ENCODE results near the gene ZC3H11A.
"Not testable (repeated sequence)": the region's sequence is repeated elsewhere in the genome, so short reads cannot be mapped to it uniquely, and the experiment has no call there.

The ZC3H11A gene

DNA sequence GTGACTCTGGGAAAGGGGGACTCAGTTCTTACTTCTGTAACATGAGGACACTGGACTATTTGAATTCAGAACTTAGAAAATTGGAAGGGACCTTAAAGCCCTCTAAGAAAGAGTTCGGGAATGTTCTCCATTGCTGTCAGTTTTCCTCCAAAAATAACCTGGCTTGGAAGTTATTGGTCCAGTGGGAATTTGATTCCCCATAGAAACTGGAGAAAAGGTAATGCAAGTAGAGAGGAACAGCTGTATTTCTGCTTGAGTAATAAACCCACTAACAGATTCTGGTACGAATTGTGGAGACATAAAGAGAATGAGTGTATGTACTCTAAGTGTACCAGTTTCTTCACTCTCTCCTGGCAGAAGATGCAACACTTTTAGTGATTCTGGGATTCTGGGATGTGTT, 1.8 kb downstream of the ZC3H11A start:
- no peaks in the 10 kb centered on the region for H3K27me3 Mint-ChIP-seq
- H3K9me3 Mint-ChIP-seq: no peaks in the 10 kb centered on the region
- ATAC-seq (replicated peaks): no peak
- H3K27ac Mint-ChIP-seq: no peak overlapping the region
- H3K36me3 Mint-ChIP-seq: peaks cover 18 to 23% of the 10 kb centered on the region in 2 donors
- H3K4me1 Mint-ChIP-seq: peaks cover 15 to 34% of the 10 kb centered on the region in 2 donors
- no peak for DNase-seq
- peak overlapping the region; percentile 95 to 97 for H3K4me3 Mint-ChIP-seq

DNA sequence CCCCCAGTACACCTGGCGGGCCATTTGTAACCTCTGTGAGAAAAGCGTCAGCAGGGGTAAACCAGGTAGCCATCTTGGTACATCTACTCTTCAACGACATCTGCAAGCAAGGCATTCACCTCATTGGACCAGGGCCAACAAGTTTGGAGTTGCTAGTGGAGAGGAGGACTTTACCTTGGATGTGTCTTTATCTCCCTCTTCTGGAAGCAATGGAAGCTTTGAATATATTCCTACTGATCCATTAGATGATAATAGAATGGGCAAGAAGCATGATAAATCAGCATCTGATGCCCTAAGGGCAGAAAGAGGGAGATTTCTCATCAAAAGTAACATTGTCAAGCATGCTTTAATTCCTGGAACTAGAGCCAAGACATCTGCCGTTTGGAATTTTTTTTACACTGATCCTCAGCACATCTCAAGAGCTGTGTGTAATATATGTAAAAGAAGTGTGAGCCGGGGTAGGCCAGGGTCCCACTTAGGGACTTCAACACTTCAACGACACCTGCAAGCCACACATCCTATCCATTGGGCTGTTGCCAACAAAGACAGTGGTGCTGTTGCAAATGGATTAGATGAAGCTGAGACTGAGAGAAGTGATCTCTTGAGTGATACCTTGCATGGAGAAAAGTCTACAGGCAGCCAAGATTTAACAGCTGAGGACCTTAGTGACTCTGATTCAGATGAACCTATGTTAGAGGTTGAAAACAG, 2.7 kb downstream of the ZC3H11A start:
- Mint-ChIP-seq H3K27ac (no peak overlapping the region), H3K4me1 (peaks cover 15 to 40% of the 10 kb centered on the region in 2 donors), H3K27me3 (no peaks in the 10 kb centered on the region), H3K36me3 (peaks cover 22 to 29% of the 10 kb centered on the region in 2 donors), H3K9me3 (no peaks in the 10 kb centered on the region), H3K4me3 (peak overlapping the region in 1 of 2 donors; percentile 6)
- DNase-seq (no peak), ATAC-seq (replicated peaks) (no peak)

DNA sequence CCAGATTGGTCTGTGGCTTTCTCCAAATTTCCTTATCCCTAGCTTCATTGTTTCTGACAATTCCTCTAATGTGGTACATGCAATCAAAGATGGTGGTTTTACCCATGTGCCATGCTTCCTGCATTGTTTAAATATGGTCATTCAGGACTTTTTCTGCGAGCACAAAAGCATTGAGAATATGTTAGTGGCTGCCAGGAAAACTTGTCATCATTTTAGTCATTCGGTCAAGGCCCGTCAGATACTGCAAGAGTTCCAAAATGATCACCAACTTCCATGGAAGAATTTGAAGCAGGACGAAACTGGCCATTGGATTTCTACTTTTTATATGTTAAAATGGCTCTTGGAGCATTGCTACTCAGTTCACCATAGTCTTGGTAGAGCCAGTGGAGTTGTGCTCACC, 3.7 kb downstream of the ZC3H11A start:
- Mint-ChIP-seq H3K9me3 (no peaks in the 10 kb centered on the region), H3K36me3 (peaks cover 27 to 38% of the 10 kb centered on the region in 2 donors), H3K4me3 (no peak overlapping the region), H3K27me3 (no peaks in the 10 kb centered on the region), H3K4me1 (peaks cover 15 to 51% of the 10 kb centered on the region in 2 donors), H3K27ac (no peak overlapping the region)
- no peak for DNase-seq
- ATAC-seq (replicated peaks): no peak

DNA sequence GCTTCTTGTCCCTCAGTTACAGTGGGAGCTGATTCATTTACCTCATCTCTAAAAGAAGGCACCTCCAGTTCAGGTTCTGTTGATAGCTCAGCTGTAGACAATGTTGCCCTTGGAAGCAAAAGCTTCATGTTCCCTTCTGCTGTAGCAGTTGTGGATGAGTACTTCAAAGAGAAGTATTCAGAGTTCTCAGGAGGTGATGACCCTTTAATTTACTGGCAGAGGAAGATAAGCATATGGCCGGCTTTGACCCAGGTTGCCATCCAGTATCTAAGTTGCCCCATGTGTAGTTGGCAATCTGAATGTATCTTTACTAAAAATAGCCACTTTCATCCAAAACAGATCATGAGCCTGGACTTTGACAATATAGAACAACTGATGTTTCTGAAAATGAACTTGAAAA, 4.5 kb downstream of the ZC3H11A start:
- ATAC-seq (replicated peaks) (no peak), DNase-seq (no peak)
- Mint-ChIP-seq H3K27ac (no peak overlapping the region), H3K4me3 (no peak overlapping the region), H3K27me3 (no peaks in the 10 kb centered on the region), H3K4me1 (peaks cover 14 to 53% of the 10 kb centered on the region in 2 donors), H3K36me3 (peaks cover 30 to 44% of the 10 kb centered on the region in 2 donors), H3K9me3 (no peaks in the 10 kb centered on the region)

DNA sequence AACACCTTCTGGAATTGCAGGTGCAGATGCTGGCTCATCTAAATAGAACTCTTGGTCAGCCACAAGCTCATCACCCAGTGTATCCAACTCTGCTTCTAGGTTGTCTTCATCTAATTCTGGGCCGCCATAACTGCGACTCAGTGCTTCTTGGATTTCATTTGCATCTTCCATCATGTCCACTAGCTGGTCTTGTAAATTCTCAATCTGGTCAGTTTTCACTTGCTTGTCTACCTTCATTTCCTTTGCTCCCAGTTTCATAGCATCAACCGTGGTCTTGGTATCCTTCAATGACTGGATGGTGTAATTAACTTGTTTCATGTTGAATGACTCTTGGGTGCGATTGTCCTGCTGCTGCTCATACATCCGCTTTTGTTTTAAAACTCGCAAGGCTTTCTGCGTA, 10.3 kb downstream of the ZC3H11A start:
- no peak for DNase-seq
- H3K36me3 Mint-ChIP-seq: peaks cover 30 to 45% of the 10 kb centered on the region in 2 donors
- no peak overlapping the region for H3K4me3 Mint-ChIP-seq
- H3K4me1 Mint-ChIP-seq: peaks cover 11 to 44% of the 10 kb centered on the region in 2 donors
- H3K27ac Mint-ChIP-seq: no peak overlapping the region
- no peaks in the 10 kb centered on the region for H3K9me3 Mint-ChIP-seq
- H3K27me3 Mint-ChIP-seq: no peaks in the 10 kb centered on the region
- no peak for ATAC-seq (replicated peaks)

DNA sequence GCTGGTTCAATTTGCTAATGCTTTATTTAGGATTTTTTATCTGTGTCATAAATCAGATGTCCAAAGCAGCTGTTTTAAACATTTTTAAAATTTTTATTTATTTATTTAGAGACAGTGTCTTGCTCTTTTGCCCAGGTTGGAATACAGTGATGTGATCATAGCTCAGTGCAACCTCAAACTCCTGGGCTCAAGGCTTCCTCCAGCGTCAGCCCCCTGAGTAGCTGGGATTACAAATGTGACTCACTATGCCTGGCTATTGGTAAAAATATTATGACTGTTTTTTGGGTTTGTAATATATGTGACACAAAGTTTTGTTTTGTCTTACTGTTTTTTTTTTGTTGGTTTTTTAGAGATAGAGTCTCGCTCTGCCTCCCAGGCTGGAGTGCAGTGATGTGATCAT, 11.8 kb downstream of the ZC3H11A start:
- H3K9me3 Mint-ChIP-seq: no peaks in the 10 kb centered on the region
- ATAC-seq (replicated peaks) (no peak), DNase-seq (no peak)
- H3K27ac Mint-ChIP-seq: no peak overlapping the region
- peaks cover 36 to 49% of the 10 kb centered on the region in 2 donors for H3K36me3 Mint-ChIP-seq
- H3K4me3 Mint-ChIP-seq: no peak overlapping the region
- H3K4me1 Mint-ChIP-seq: peaks cover 14 to 53% of the 10 kb centered on the region in 2 donors
- no peaks in the 10 kb centered on the region for H3K27me3 Mint-ChIP-seq

DNA sequence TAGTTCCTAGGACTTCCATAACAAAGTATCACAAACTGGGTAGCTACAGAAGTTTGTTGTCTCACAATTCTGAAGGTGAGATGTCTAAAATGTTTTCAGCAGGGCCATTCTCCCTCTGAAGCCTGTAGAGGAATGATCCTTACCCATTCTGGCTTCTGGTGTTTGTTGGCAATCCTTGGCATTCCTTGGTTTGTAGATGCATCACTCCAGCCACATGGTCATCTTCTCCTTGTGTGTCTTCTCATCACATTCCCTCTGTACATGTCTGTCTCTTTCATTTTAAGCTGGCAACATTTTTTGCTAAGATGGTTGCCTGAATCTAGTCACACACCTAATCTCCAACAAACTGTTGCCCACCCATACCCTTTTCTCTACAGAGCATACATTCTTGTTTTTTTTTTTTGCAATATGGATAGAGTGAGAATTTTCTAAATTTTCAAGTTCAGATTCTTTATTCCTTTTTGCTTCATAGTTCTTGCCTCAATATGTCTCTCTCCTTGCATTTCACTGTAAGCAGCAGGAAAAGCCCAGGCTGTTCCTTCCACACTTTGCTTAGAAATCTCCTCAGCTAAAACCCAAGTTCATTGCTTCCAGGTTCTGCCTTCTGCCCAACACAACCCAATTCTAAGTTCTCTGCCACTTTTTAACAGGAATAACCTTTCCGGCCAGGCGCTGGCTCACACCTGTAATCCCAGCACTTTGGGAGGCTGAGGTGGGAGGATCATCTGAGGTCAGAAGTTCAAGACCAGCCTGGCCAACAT, 18.3 kb downstream of the ZC3H11A start:
- no peaks in the 10 kb centered on the region for H3K27me3 Mint-ChIP-seq
- ATAC-seq (replicated peaks) (no peak), DNase-seq (no peak)
- H3K36me3 Mint-ChIP-seq: peaks cover 30 to 31% of the 10 kb centered on the region in 2 donors
- H3K4me1 Mint-ChIP-seq: peaks cover 8 to 22% of the 10 kb centered on the region in 2 donors
- H3K9me3 Mint-ChIP-seq: no peaks in the 10 kb centered on the region
- H3K4me3 Mint-ChIP-seq: no peak overlapping the region
- H3K27ac Mint-ChIP-seq: no peak overlapping the region

DNA sequence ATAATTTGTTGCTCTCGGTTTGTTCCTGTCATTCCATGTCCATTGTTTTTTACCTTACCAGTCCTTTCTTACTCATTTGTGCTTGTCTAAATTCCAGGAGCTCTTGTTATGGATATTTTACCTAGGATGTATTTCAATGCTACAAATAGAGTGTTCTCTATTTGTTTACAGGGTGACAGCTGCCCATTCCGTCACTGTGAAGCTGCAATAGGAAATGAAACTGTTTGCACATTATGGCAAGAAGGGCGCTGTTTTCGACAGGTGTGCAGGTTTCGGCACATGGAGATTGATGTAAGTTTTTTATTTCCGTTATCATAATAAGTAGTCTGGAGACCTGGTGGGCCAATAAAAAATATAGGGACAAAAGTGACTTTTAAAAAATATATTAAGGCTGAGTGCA, 23.0 kb downstream of the ZC3H11A start:
- Mint-ChIP-seq H3K27me3 (no peaks in the 10 kb centered on the region), H3K27ac (peak overlapping the region; percentile 11), H3K4me1 (peaks cover 11 to 19% of the 10 kb centered on the region in 2 donors), H3K4me3 (no peak overlapping the region), H3K36me3 (peaks cover 36 to 45% of the 10 kb centered on the region in 2 donors), H3K9me3 (no peaks in the 10 kb centered on the region)
- ATAC-seq (replicated peaks) (no peak), DNase-seq (no peak)

DNA sequence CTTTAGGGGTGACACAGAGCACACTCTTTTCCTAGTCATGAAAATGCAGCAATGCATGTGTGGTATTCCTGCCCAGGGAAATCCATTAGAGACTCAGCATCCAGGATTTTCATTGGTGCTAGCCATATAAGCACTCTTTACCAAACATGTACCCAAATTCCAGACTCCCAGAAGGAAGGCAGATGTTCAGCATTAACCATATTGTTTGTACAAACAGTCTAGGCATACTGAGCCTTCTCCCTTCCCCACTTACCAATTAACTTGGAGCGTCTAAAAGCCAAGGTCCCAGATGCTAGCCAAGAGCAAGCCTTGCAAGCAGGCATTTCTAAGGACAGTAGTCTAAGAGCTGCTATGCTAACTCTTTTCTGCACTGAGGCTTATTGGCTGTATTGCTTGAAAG, 27.9 kb downstream of the ZC3H11A start:
- H3K4me3 Mint-ChIP-seq: no peak overlapping the region
- H3K9me3 Mint-ChIP-seq: no peaks in the 10 kb centered on the region
- DNase-seq (no peak), ATAC-seq (replicated peaks) (no peak)
- no peaks in the 10 kb centered on the region for H3K27me3 Mint-ChIP-seq
- H3K36me3 Mint-ChIP-seq: peaks cover 43 to 55% of the 10 kb centered on the region in 2 donors
- H3K4me1 Mint-ChIP-seq: peaks cover 8 to 13% of the 10 kb centered on the region in 2 donors
- peak overlapping the region; percentile 2 for H3K27ac Mint-ChIP-seq

DNA sequence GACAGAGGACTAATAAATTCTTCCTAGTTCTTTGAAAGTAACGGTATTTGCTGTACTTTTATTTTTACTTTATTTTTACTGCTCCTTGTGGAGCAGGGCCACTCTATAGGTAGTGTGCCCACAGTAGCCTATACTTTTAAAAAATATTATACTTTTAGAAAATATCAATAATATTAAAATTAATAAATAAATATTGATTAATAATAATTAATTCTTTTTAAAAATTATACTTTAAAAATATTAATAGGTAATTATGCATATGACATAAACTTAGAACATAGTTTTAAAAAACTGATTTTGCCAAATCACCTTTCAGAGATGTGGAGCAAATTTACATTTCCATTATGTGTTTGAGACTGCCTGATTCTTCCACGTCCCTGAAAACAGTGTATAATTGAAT, 30.8 kb downstream of the ZC3H11A start:
- Mint-ChIP-seq H3K27me3 (no peaks in the 10 kb centered on the region), H3K36me3 (peaks cover 43 to 52% of the 10 kb centered on the region in 2 donors), H3K4me3 (no peak overlapping the region), H3K4me1 (peaks cover 13 to 22% of the 10 kb centered on the region in 2 donors), H3K27ac (no peak overlapping the region), H3K9me3 (no peaks in the 10 kb centered on the region)
- ATAC-seq (replicated peaks): no peak
- no peak for DNase-seq

DNA sequence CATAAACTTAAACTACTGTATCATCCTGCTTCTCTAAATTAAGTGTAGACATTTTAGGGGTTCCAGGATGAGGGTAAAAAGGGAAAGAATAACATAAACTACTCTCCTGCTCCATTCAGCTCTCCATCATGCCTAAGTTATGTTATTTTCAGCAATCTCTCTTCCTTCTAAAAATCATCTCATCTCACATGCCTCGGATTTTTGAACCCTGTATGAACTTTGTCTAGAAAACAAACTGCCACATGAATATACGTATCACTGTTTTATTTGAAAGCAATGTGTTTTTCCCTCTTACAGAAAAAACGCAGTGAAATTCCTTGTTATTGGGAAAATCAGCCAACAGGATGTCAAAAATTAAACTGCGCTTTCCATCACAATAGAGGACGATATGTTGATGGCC, 32.6 kb downstream of the ZC3H11A start:
- Mint-ChIP-seq H3K4me3 (no peak overlapping the region), H3K4me1 (peaks cover 8 to 14% of the 10 kb centered on the region in 2 donors), H3K36me3 (peaks cover 32 to 41% of the 10 kb centered on the region in 2 donors), H3K27me3 (no peaks in the 10 kb centered on the region), H3K27ac (no peak overlapping the region), H3K9me3 (no peaks in the 10 kb centered on the region)
- ATAC-seq (replicated peaks) (no peak), DNase-seq (no peak)

DNA sequence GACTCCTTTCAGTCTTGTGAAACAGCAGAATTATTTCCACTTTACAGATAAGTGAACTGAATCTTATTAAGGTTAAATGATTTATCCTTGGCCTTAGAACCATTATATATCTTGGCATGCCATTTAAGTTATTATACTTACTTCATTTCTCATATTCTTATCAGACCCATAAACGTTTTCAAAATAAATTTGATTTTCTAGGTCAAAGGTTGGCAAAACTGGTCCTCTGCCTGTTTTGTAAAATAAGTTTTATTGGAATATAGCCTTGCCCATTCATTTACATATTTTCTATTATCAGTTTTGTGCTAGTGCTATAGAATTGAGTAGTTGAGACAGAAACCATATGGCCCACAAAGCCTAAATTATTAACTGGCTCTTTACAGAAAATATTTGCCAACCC, 33.1 kb downstream of the ZC3H11A start:
- Mint-ChIP-seq H3K9me3 (no peaks in the 10 kb centered on the region), H3K4me1 (peaks cover 8 to 14% of the 10 kb centered on the region in 2 donors), H3K4me3 (no peak overlapping the region), H3K27me3 (no peaks in the 10 kb centered on the region), H3K36me3 (peaks cover 31 to 41% of the 10 kb centered on the region in 2 donors), H3K27ac (no peak overlapping the region)
- ATAC-seq (replicated peaks): no peak
- no peak for DNase-seq

DNA sequence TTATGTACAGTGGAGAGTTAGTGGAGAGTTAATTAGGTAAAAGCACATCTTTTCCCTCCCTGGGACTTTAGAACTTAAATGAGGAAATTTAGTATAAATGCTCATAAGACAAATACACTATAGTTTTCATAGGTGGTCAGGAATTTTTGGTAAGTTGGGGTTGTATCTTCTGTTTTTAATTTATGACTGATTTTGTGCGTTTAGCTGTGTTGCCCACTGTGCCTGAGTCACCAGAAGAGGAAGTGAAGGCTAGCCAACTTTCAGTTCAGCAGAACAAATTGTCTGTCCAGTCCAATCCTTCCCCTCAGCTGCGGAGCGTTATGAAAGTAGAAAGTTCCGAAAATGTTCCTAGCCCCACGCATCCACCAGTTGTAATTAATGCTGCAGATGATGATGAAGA, 33.8 kb downstream of the ZC3H11A start:
- not testable (repeated sequence) for H3K4me3 Mint-ChIP-seq, DNase-seq, H3K9me3 Mint-ChIP-seq, H3K27me3 Mint-ChIP-seq
- peak; percentile 61 to 64 for ATAC-seq (replicated peaks)
- Mint-ChIP-seq H3K36me3 (peaks cover 26 to 39% of the 10 kb centered on the region in 2 donors), H3K4me1 (peaks cover 8 to 14% of the 10 kb centered on the region in 2 donors), H3K27ac (peak overlapping the region; percentile 2)

DNA sequence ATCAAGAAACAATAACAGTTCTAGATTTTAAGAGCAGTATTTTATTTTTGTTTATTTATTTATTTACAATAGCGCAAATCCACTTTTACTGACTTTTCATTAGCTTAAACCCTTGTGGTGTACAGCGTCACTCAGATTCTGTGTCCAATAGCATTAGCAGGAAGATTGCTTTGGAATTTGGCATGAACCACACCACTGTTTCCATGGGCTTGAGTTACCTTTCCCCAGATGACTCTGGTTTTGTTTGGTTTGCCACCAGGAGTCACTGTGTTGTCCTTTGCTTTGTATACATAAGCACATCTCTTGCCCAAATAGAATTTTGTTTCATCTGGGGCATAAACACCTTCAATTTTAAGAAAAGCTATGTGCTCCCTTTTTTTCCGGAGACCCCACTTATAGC, 40.1 kb downstream of the ZC3H11A start:
- no peak overlapping the region for H3K27ac Mint-ChIP-seq
- DNase-seq: no peak
- ATAC-seq (replicated peaks): no peak
- H3K9me3 Mint-ChIP-seq: no peaks in the 10 kb centered on the region
- no peak overlapping the region for H3K4me3 Mint-ChIP-seq
- peaks cover 22 to 50% of the 10 kb centered on the region in 2 donors for H3K36me3 Mint-ChIP-seq
- no peaks in the 10 kb centered on the region for H3K27me3 Mint-ChIP-seq
- H3K4me1 Mint-ChIP-seq: no peaks in the 10 kb centered on the region

DNA sequence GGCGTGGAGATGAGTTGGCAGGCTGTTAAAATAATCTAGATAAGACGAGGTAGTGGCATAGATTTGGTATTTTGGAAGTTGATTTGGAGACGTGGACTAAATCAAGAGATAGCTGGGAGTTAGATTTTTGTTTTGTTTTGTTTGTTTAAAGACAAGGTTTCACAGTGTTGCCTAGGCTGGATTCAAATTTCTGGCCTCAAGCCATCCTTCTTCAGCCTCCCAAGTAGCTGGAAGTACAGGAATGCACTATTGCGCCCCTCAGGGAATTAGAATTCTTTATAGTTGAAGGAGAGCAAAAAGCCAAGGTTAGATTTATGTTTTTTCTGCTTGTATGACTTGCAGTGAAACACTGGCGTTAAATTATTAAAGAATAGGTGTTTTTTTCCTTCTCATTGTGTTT, 43.7 kb downstream of the ZC3H11A start:
- no peak overlapping the region for H3K4me3 Mint-ChIP-seq
- H3K36me3 Mint-ChIP-seq: peaks cover 40 to 66% of the 10 kb centered on the region in 2 donors
- ATAC-seq (replicated peaks): no peak
- peaks cover 0 to 1% of the 10 kb centered on the region in 2 donors for H3K9me3 Mint-ChIP-seq
- peak overlapping the region; percentile 54 for H3K27ac Mint-ChIP-seq
- no peaks in the 10 kb centered on the region for H3K4me1 Mint-ChIP-seq
- H3K27me3 Mint-ChIP-seq: no peaks in the 10 kb centered on the region
- no peak for DNase-seq

All from stimulated activated naive B cell treated with anti-CD40 and anti-IgM and Interleukin-4, amounts not matched to agents 10 μg/mL and 1 μg/mL and 100 μg/mL, for 72 hours (primary cell).